ENCODE data around the gene FUCA1. TPM values are rescaled to one million over a fixed set of nuclear protein-coding genes. Genes with fewer than 3 reads are reported as not detected.
"Not testable (repeated sequence)": the region's sequence is repeated elsewhere in the genome, so short reads cannot be mapped to it uniquely, and the experiment has no call there.

Gene FUCA1
- total and polyA plus RNA-seq, 2 of the 4 experiments (the other 2 are of a cell fraction): 2.9 to 3.5 TPM

GRCh38 chr1:23827717-23828116 is 40.4 kb downstream of the FUCA1 start:
- Histone ChIP-seq H2AK5ac (ENCODE audit: low read depth, low read length) (no peak overlapping the region), H2AFZ (replicated peaks; ENCODE audit: low read length, poor library complexity) (no peak overlapping the region), H2AK9ac (replicated peaks; ENCODE audit: low read depth, low read length, poor library complexity) (no peak overlapping the region), H3K27me3 (ENCODE audit: control insufficient read depth, insufficient read depth, low read length) (peaks cover 2% of the 10 kb centered on the region; the same call in 1 of the 2 replicates), H4K5ac (ENCODE audit: low read depth, low read length) (no peak overlapping the region), H3K4me3 (ENCODE audit: insufficient read depth, low read depth, low read length) (no peak overlapping the region), H3K9me1 (ENCODE audit: insufficient read depth, low read length) (peaks cover 4% of the 10 kb centered on the region), H3K4me1 (ENCODE audit: control insufficient read depth, insufficient read depth, low read length) (peaks cover 3% of the 10 kb centered on the region), H3K36me3 (ENCODE audit: control insufficient read depth, insufficient read depth, low read length) (no peaks in the 10 kb centered on the region), H2BK5ac (ENCODE audit: low read depth, low read length, poor library complexity, severe bottlenecking) (no peak overlapping the region), H3K4me2 (ENCODE audit: low read depth, low read length) (no peak overlapping the region), H4K91ac (ENCODE audit: insufficient read depth, low read depth, low read length) (no peak overlapping the region), H3K18ac (ENCODE audit: low read depth, low read length) (no peak overlapping the region), H3K23ac (ENCODE audit: low read depth, low read length) (no peak overlapping the region), H2BK15ac (ENCODE audit: low read depth, low read length) (no peak overlapping the region), H4K20me1 (ENCODE audit: insufficient read depth, low read length) (no peaks in the 10 kb centered on the region), H4K8ac (ENCODE audit: low read depth in 2 of 2, low read length in 2 of 2) (no peak overlapping the region), H3K4ac (ENCODE audit: low read depth, low read length) (no peak overlapping the region), H3K9ac (ENCODE audit: low read depth, low read length) (no peak overlapping the region), H2BK120ac (ENCODE audit: low read depth, low read length) (no peak overlapping the region), H3K56ac (ENCODE audit: extremely low read depth, insufficient read depth, low read length) (no peak overlapping the region), H2BK20ac (ENCODE audit: low read depth, low read length) (no peak overlapping the region), H3K27ac (ENCODE audit: insufficient read depth, low read length) (no peak overlapping the region), H3K79me1 (ENCODE audit: low read depth in 1 of 2, low read length in 2 of 2) (peaks cover 14 to 17% of the 10 kb centered on the region in 2 experiments), H3K9me3 (ENCODE audit: control insufficient read depth, insufficient read depth, low read length) (no peaks in the 10 kb centered on the region), H3K14ac (replicated peaks; ENCODE audit: low read depth, low read length) (no peak overlapping the region)
- POLR2A ChIA-PET (ENCODE audit: unreplicated experiment): no interaction called here
- CTCF ChIA-PET: no interaction called here
- TF ChIP-seq MAFK (IDR thresholded peaks at IDR 0.05; ENCODE audit: low read depth, low read length) (no peak), POLR2A (IDR thresholded peaks at IDR 0.05; ENCODE audit: low read depth, low read length) (no peak), SMC3 (IDR thresholded peaks at IDR 0.05; ENCODE audit: low read depth, low read length) (no peak)
- no peak for ATAC-seq (ENCODE audit: low read depth)
- dilution Hi-C loops (cut with HindIII; ENCODE audit: low sequenced_read_pairs, unreplicated experiment): no loop called here
- no TSS peak for BruUV-seq (replicated peaks)
- no peak for DNase-seq
- WGBS, 2 experiments (ENCODE audit: extremely low coverage in 2 of 2, insufficient read length in 1 of 2): no CpG with 5 or more reads among the region's 1 CpG
- in situ Hi-C loops (cut with MboI; ENCODE audit: low sequenced_read_pairs): no loop called here
- intact Hi-C loops (cut with micrococcal nuclease): no loop called here

- H3K4me3 ChIP-seq (ENCODE audit: insufficient read depth, low read depth, low read length); H3K27me3 ChIP-seq (ENCODE audit: control insufficient read depth, insufficient read depth, low read length); H3K56ac ChIP-seq (ENCODE audit: extremely low read depth, insufficient read depth, low read length); H3K4me2 ChIP-seq (ENCODE audit: low read depth, low read length); H4K8ac ChIP-seq (ENCODE audit: low read depth in 2 of 2, low read length in 2 of 2); H3K4me1 ChIP-seq (ENCODE audit: control insufficient read depth, insufficient read depth, low read length); H4K91ac ChIP-seq (ENCODE audit: insufficient read depth, low read depth, low read length); H2BK15ac ChIP-seq (ENCODE audit: low read depth, low read length); dilution Hi-C loops (cut with HindIII; ENCODE audit: low sequenced_read_pairs, unreplicated experiment); H3K9ac ChIP-seq (ENCODE audit: low read depth, low read length); CTCF ChIA-PET; in situ Hi-C loops (cut with MboI; ENCODE audit: low sequenced_read_pairs); H2AK5ac ChIP-seq (ENCODE audit: low read depth, low read length); H3K14ac ChIP-seq (replicated peaks; ENCODE audit: low read depth, low read length); H4K20me1 ChIP-seq (ENCODE audit: insufficient read depth, low read length); H3K9me1 ChIP-seq (ENCODE audit: insufficient read depth, low read length); DNase-seq; H3K9me3 ChIP-seq (ENCODE audit: control insufficient read depth, insufficient read depth, low read length); ATAC-seq (ENCODE audit: low read depth); H2BK20ac ChIP-seq (ENCODE audit: low read depth, low read length); H3K23ac ChIP-seq (ENCODE audit: low read depth, low read length); H3K27ac ChIP-seq (ENCODE audit: insufficient read depth, low read length); H3K4ac ChIP-seq (ENCODE audit: low read depth, low read length); BruUV-seq (replicated peaks); H2BK120ac ChIP-seq (ENCODE audit: low read depth, low read length); intact Hi-C loops (cut with micrococcal nuclease); H3K36me3 ChIP-seq (ENCODE audit: control insufficient read depth, insufficient read depth, low read length); H2AFZ ChIP-seq (replicated peaks; ENCODE audit: low read length, poor library complexity); H4K5ac ChIP-seq (ENCODE audit: low read depth, low read length); POLR2A ChIA-PET (ENCODE audit: unreplicated experiment); H2BK5ac ChIP-seq (ENCODE audit: low read depth, low read length, poor library complexity, severe bottlenecking); H2AK9ac ChIP-seq (replicated peaks; ENCODE audit: low read depth, low read length, poor library complexity); H3K18ac ChIP-seq (ENCODE audit: low read depth, low read length): not testable (repeated sequence)
- no CpG with 5 or more reads among the region's 13 CpGs for WGBS, 2 experiments (ENCODE audit: extremely low coverage in 2 of 2, insufficient read length in 1 of 2)
- H3K79me1 ChIP-seq (ENCODE audit: low read depth in 1 of 2, low read length in 2 of 2): peaks cover 14 to 17% of the 10 kb centered on the region in 2 experiments
Measured at GRCh38 chr1:23826590-23826989, 41.5 kb downstream of the FUCA1 start.
